ENCODE results near the gene PLA2G4F. TPM values are rescaled to one million over a fixed set of nuclear protein-coding genes. Genes with fewer than 3 reads are reported as not detected.
A peak's percentile ranks its signal among the peaks of the same experiment; 100 is the strongest.

PLA2G4F gene
- total RNA-seq, 2 experiments from 2014 or later: not detected

DNA sequence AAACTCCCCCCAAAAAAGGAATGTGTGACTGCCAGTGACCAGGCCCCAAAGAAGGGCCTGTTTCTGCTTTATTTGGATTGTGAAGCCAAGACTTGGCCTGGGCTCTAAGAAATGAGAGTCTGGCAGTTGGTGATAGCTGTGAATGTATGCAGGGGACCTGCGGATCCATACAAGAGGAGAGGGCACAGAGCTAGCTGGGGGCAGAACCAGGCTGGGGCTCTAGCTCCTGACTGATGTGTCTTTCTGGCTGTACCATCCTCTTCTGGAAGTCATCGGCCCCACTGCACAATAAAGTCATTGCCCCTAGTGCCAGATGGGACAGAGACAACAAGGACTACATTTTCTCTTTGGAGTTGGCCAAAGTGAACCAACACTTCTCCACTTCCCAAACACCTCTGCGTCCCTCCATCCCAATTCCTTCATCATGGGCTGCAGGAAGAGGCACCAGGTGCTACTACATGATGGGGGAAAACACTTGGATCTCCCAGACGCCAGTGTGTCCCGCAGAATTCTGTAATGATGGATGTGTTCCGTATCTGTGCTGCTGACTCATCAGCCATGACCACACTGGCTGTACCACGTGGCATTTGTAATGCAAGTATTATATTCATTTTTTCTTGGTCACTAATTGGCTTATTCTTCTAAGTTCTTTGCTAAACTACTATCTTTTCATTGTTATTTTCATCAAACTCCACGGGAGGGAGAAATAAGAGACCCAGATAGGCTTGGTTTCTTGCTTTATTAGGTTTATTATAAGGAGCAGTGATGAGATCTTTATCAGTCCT lies 1.7 kb upstream of the PLA2G4F start:
- no peaks in the 10 kb centered on the region for H3K9me3 ChIP-seq (ENCODE audit: control insufficient read depth in 1 of 2, insufficient read depth in 1 of 2, low read length in 2 of 2)
- peaks cover 39% of the 10 kb centered on the region for H3K36me3 ChIP-seq (ENCODE audit: insufficient read depth, low read length)
- H3K4me3 ChIP-seq (ENCODE audit: low read length): no peak overlapping the region
- ATAC-seq (ENCODE audit: poor library complexity): no peak
- H3K27ac ChIP-seq (ENCODE audit: low read depth in 1 of 2, low read length in 2 of 2): no peak overlapping the region
- Mint-ChIP-seq H3K4me3 (no peak overlapping the region), H3K27me3 (no peaks in the 10 kb centered on the region), H3K27ac (no peak overlapping the region), H3K4me1 (ENCODE audit: low read depth) (no peaks in the 10 kb centered on the region), H3K9me3 (no peaks in the 10 kb centered on the region), H3K36me3 (ENCODE audit: low read depth) (peaks cover 37% of the 10 kb centered on the region)
- ChIA-PET CTCF (no interaction called here), POLR2A (no interaction called here)
- no peaks in the 10 kb centered on the region for H3K4me1 ChIP-seq (ENCODE audit: insufficient read depth, low read length)
- intact Hi-C loops (cut with DNase I, micrococcal nuclease): no loop called here
- TF ChIP-seq, protein P1, sequence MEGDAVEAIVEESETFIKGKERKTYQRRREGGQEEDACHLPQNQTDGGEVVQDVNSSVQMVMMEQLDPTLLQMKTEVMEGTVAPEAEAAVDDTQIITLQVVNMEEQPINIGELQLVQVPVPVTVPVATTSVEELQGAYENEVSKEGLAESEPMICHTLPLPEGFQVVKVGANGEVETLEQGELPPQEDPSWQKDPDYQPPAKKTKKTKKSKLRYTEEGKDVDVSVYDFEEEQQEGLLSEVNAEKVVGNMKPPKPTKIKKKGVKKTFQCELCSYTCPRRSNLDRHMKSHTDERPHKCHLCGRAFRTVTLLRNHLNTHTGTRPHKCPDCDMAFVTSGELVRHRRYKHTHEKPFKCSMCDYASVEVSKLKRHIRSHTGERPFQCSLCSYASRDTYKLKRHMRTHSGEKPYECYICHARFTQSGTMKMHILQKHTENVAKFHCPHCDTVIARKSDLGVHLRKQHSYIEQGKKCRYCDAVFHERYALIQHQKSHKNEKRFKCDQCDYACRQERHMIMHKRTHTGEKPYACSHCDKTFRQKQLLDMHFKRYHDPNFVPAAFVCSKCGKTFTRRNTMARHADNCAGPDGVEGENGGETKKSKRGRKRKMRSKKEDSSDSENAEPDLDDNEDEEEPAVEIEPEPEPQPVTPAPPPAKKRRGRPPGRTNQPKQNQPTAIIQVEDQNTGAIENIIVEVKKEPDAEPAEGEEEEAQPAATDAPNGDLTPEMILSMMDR (IDR thresholded peaks at IDR 0.05): no peak
- H3K27me3 ChIP-seq (ENCODE audit: control insufficient read depth in 1 of 2, insufficient read depth in 2 of 2, low read length in 2 of 2): no peaks in the 10 kb centered on the region
- peak in 1 of 14 experiments; percentile 12 for DNase-seq

DNA sequence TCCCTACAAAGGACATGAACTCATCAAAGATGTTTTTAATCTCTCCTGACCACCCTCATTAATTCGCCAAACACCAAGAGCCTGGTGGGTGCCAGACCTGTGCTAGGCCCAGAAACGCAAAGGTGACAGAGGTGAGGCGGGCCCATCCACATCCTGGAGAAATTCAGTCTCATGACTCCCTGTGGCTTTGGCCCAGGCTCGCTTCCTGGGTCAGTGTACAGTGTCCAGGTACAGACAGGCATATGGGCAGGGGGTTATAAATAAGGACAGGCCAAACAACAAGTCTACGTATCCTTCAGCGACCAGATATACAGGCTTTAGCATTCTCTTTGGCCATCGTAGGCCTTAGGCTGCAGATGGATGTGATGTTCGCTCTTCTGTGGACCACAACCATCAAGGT lies 945 bp upstream of the PLA2G4F start:
- intact Hi-C loops (cut with DNase I, micrococcal nuclease): no loop called here
- Histone ChIP-seq H3K9me3 (ENCODE audit: control insufficient read depth in 1 of 2, insufficient read depth in 1 of 2, low read length in 2 of 2) (no peaks in the 10 kb centered on the region), H3K36me3 (ENCODE audit: insufficient read depth, low read length) (peaks cover 32% of the 10 kb centered on the region), H3K27me3 (ENCODE audit: control insufficient read depth in 1 of 2, insufficient read depth in 2 of 2, low read length in 2 of 2) (no peaks in the 10 kb centered on the region), H3K27ac (ENCODE audit: low read depth in 1 of 2, low read length in 2 of 2) (no peak overlapping the region), H3K4me3 (ENCODE audit: low read length) (no peak overlapping the region), H3K4me1 (ENCODE audit: insufficient read depth, low read length) (no peaks in the 10 kb centered on the region)
- CTCF ChIA-PET: no interaction called here
- H3K4me1 Mint-ChIP-seq (ENCODE audit: low read depth): no peaks in the 10 kb centered on the region
- peaks cover 29% of the 10 kb centered on the region for H3K36me3 Mint-ChIP-seq (ENCODE audit: low read depth)
- POLR2A ChIA-PET: no interaction called here
- TF ChIP-seq, protein P1 (IDR thresholded peaks at IDR 0.05): no peak
- H3K27ac Mint-ChIP-seq: no peak overlapping the region
- no peaks in the 10 kb centered on the region for H3K9me3 Mint-ChIP-seq
- H3K4me3 Mint-ChIP-seq: no peak overlapping the region
- no peak for DNase-seq
- no peak for ATAC-seq (ENCODE audit: poor library complexity)
- no peaks in the 10 kb centered on the region for H3K27me3 Mint-ChIP-seq

DNA sequence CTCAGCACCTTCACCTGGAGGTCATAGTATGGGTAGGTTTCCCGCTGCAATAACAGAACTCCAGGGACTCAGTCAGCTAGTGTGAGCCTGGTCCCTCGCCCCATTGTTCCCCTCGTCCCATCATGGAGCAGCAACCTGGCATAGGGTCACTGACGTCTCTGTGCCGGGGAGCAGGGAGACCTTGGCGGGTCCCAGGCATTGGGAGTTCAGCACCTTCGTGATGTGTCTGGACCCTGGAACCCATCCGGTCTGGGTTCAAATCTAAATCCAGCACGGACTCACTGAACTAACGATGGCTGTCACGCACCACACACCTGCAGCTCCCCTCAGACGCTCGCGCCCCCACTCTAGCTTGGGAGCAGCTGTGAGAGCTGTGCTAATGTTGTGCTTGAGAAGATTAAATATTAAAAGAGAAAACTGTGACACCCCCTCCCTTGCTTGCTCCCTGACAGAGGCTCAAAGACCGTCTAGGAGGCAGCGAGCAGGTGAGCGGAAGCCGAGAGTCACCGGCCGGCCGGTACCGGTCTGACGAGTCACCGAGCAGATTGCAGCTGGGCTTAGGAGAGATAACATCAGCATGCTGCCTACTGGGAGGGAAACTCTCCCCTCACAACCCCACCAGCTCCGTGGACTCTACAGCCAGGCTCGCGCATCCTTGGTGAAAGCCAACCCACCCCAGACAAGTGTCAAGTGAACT lies 742 bp downstream of the PLA2G4F start:
- no peaks in the 10 kb centered on the region for H3K9me3 Mint-ChIP-seq
- peaks cover 12% of the 10 kb centered on the region for H3K36me3 Mint-ChIP-seq (ENCODE audit: low read depth)

More for the DNA sequence above, 742 bp downstream of the PLA2G4F start:
- Histone ChIP-seq H3K4me1 (ENCODE audit: insufficient read depth, low read length) (no peaks in the 10 kb centered on the region), H3K36me3 (ENCODE audit: insufficient read depth, low read length) (peaks cover 15% of the 10 kb centered on the region), H3K9me3 (ENCODE audit: control insufficient read depth in 1 of 2, insufficient read depth in 1 of 2, low read length in 2 of 2) (no peaks in the 10 kb centered on the region), H3K4me3 (ENCODE audit: low read length) (no peak overlapping the region), H3K27ac (ENCODE audit: low read depth in 1 of 2, low read length in 2 of 2) (no peak overlapping the region), H3K27me3 (ENCODE audit: control insufficient read depth in 1 of 2, insufficient read depth in 2 of 2, low read length in 2 of 2) (no peaks in the 10 kb centered on the region)
- TF ChIP-seq, protein P1 (IDR thresholded peaks at IDR 0.05): no peak
- Mint-ChIP-seq H3K27me3 (no peaks in the 10 kb centered on the region), H3K4me3 (no peak overlapping the region), H3K4me1 (ENCODE audit: low read depth) (no peaks in the 10 kb centered on the region), H3K27ac (no peak overlapping the region)
- ChIA-PET CTCF (no interaction called here), POLR2A (no interaction called here)
- no peak for ATAC-seq (ENCODE audit: poor library complexity)
- DNase-seq: no peak
- intact Hi-C loops (cut with DNase I, micrococcal nuclease): no loop called here

Data from CD4-positive, alpha-beta T cell (primary cell).